Measurements from ENCODE around the gene ARHGEF7.

GRCh38 chr13:111181977-111182376 is 66.9 kb downstream of the ARHGEF7 start:
- no peak for TF ChIP-seq CTCF (optimal IDR thresholded peaks at IDR 0.05 in 1 of 3, IDR thresholded peaks at IDR 0.05 in 1 of 3, conservative IDR thresholded peaks at IDR 0.05 in 1 of 3; ENCODE audit: extremely low read depth in 1 of 3, insufficient read depth in 2 of 3, low read length in 3 of 3)
- TF ChIP-seq EZH2 (IDR thresholded peaks at IDR 0.05; ENCODE audit: low read length), result no peak
